Measurements from ENCODE around the gene LRRC28. TPM values are rescaled to one million over a fixed set of nuclear protein-coding genes. Genes with fewer than 3 reads are reported as not detected.

LRRC28 gene
- total and polyA plus RNA-seq, 9 of the 15 experiments (the other 6 are each of a cell fraction or from before 2014, with no cell fraction given), result 5.5 to 17.4 (median 7.9) TPM

GRCh38 chr15:99250857-99251841 is at the start of gene LRRC28 (continued):
- peak in 1 of 3 experiments; percentile 64 for TF ChIP-seq YY1 (IDR thresholded peaks at IDR 0.05; ENCODE audit: borderline replicate concordance in 1 of 3, control insufficient read depth in 1 of 3, extremely low read depth in 1 of 3, insufficient read depth in 3 of 3, insufficient read length in 1 of 3, insufficient replicate concordance in 2 of 3, low read depth in 1 of 3, low read length in 2 of 3)
- no peak for TF ChIP-seq ZNF274 (IDR thresholded peaks at IDR 0.05; ENCODE audit: borderline replicate concordance, low read depth, low read length)
- TF ChIP-seq NCOA1 (IDR thresholded peaks at IDR 0.05; ENCODE audit: low read depth), result no peak
- TF ChIP-seq RBM39 (optimal IDR thresholded peaks at IDR 0.05; ENCODE audit: low read depth, low read length), result no peak
- peak; percentile 46; the same call in 1 of the 2 replicates for TF ChIP-seq KLF1 (tag; IDR thresholded peaks at IDR 0.05)
- no peak for TF ChIP-seq ZNF717 (CRISPR knock-in tag; IDR thresholded peaks at IDR 0.05)
- no peak for TF ChIP-seq ATF6 (CRISPR knock-in tag; IDR thresholded peaks at IDR 0.05)
- no peak for TF ChIP-seq HOMEZ (CRISPR knock-in tag; IDR thresholded peaks at IDR 0.05)
- TF ChIP-seq SRSF9 (IDR thresholded peaks at IDR 0.05; ENCODE audit: borderline replicate concordance, low read depth, low read length), result no peak
- no peak for TF ChIP-seq PTBP1 (IDR thresholded peaks at IDR 0.05; ENCODE audit: low read depth, low read length)
- TF ChIP-seq CEBPB (tag; IDR thresholded peaks at IDR 0.05), result no peak
- no peak for TF ChIP-seq ZNF431 (CRISPR knock-in tag; IDR thresholded peaks at IDR 0.05)
- no peak for TF ChIP-seq SAP30 (IDR thresholded peaks at IDR 0.05; ENCODE audit: borderline replicate concordance, insufficient read depth, low read depth, low read length, poor library complexity, severe bottlenecking)
- 0 out of 2 replicates have a peak, but pooled peaks have one; percentile 38 for TF ChIP-seq GATAD2A (IDR thresholded peaks at IDR 0.05)
- TF ChIP-seq TAF15 (IDR thresholded peaks at IDR 0.05; ENCODE audit: low read depth, low read length), result no peak
- no peak for TF ChIP-seq FOXA1 (IDR thresholded peaks at IDR 0.05; ENCODE audit: borderline replicate concordance)
- no peak for TF ChIP-seq ATF3 (IDR thresholded peaks at IDR 0.05)
- TF ChIP-seq ATF3 (CRISPR knock-in tag; conservative IDR thresholded peaks at IDR 0.05), result no peak; the same call in 1 of the 2 replicates
- no peak for TF ChIP-seq ZC3H8 (IDR thresholded peaks at IDR 0.05)
- TF ChIP-seq SMARCA4 (IDR thresholded peaks at IDR 0.05), result peak; percentile 26; the same call in 1 of the 2 replicates

Data from K562 (cell line).